ENCODE data around the gene PABPN1L.

GRCh38 chr16:88891083-88891482, 24.6 kb upstream of the PABPN1L start:
- no peak for TF ChIP-seq POLR2A (IDR thresholded peaks at IDR 0.05; ENCODE audit: low read depth, low read length)
- TF ChIP-seq RFX5 (IDR thresholded peaks at IDR 0.05; ENCODE audit: low read depth, low read length), result no peak
- TF ChIP-seq RAD21 (IDR thresholded peaks at IDR 0.05; ENCODE audit: low read length), result no peak
- TF ChIP-seq CTCF (conservative IDR thresholded peaks at IDR 0.05; ENCODE audit: low read depth, low read length), result no peak
- TF ChIP-seq MXI1 (IDR thresholded peaks at IDR 0.05; ENCODE audit: borderline replicate concordance, low read depth, low read length), result no peak
- TF ChIP-seq USF2 (IDR thresholded peaks at IDR 0.05; ENCODE audit: low read depth, low read length), result no peak
- no peak for TF ChIP-seq SMC3 (IDR thresholded peaks at IDR 0.05; ENCODE audit: low read depth, low read length)
- TF ChIP-seq CEBPB (IDR thresholded peaks at IDR 0.05; ENCODE audit: low read depth, low read length), result no peak
- TF ChIP-seq FOS (IDR thresholded peaks at IDR 0.05; ENCODE audit: low read depth, low read length), result no peak
- TF ChIP-seq RCOR1 (IDR thresholded peaks at IDR 0.05; ENCODE audit: insufficient replicate concordance, low read length), result no peak
- TF ChIP-seq MAFK (IDR thresholded peaks at IDR 0.05; ENCODE audit: low read depth, low read length), result no peak

All from IMR-90 (cell line).